GM23338 (cell line): ENCODE results near the gene PXDN. TPM values are rescaled to one million over a fixed set of nuclear protein-coding genes. Genes with fewer than 3 reads are reported as not detected.
A peak's percentile ranks its signal among the peaks of the same experiment; 100 is the strongest.

Experiments
- ATAC-seq: fragments of 200-7000 bp; cut with Tn5 transposase; 3 replicates; pipeline ENCODE4 v1.9.1; 2020
- DNase-seq: peaks from one replicate; pipeline ENCODE4 v3.0.0-alpha.2; 2015; ENCODE audit warnings: low spot score
- H2AFZ ChIP-seq: fragments of 200-600 bp; sonication (generic); 2 replicates; pipeline ENCODE4 v1.8.0; 2016; ENCODE audit warnings: antibody characterized with exemption, mild to moderate bottlenecking, moderate library complexity
- H3F3A ChIP-seq: fragments of 200-600 bp; sonication (generic); replicated peaks from 2 replicates; pipeline ENCODE4 v1.8.0; 2017; ENCODE audit warnings: antibody characterized with exemption, mixed run types, low read depth
- H3K27ac ChIP-seq: fragments of 200-600 bp; sonication (generic); 2 replicates; pipeline ENCODE4 v1.6.1; 2016; ENCODE audit warnings: low read depth
- H3K27me3 ChIP-seq: fragments of 200-600 bp; sonication (generic); 2 replicates; pipeline ENCODE4 v1.8.0; 2016; ENCODE audit warnings: mild to moderate bottlenecking, mixed run types, moderate library complexity; ENCODE audit not compliant: insufficient read depth
- H3K36me3 ChIP-seq: fragments of 200-600 bp; sonication (generic); 2 replicates; pipeline ENCODE4 v1.8.0; 2016; ENCODE audit warnings: mild to moderate bottlenecking; ENCODE audit not compliant: insufficient read depth
- H3K4me1 ChIP-seq: fragments of 200-600 bp; sonication (generic); 2 replicates; pipeline ENCODE4 v1.8.0; 2016; ENCODE audit warnings: mild to moderate bottlenecking, moderate library complexity; ENCODE audit not compliant: insufficient read depth
- H3K4me2 ChIP-seq: fragments of 200-600 bp; sonication (generic); 2 replicates; pipeline ENCODE4 v1.7.1; 2017; ENCODE audit warnings: mixed run types
- H3K4me3 ChIP-seq: fragments of 200-600 bp; sonication (generic); 2 replicates; pipeline ENCODE4 v1.6.1; 2016; ENCODE audit warnings: mixed run types
- H3K79me2 ChIP-seq: fragments of 200-600 bp; sonication (generic); replicated peaks from 2 replicates; pipeline ENCODE4 v1.8.0; 2017; ENCODE audit warnings: mild to moderate bottlenecking; ENCODE audit not compliant: insufficient read depth
- H3K9me2 ChIP-seq: fragments of 200-600 bp; sonication (generic); 2 replicates; pipeline ENCODE4 v1.8.0; 2017; ENCODE audit not compliant: insufficient read depth
- H4K20me1 ChIP-seq: fragments of 200-600 bp; sonication (generic); replicated peaks from 2 replicates; pipeline ENCODE4 v1.8.0; 2017; ENCODE audit warnings: mild to moderate bottlenecking; ENCODE audit not compliant: insufficient read depth
- H3K27ac Mint-ChIP-seq: 2 replicates; pipeline ENCODE4 v1.8.0; 2020; ENCODE audit warnings: inconsistent platforms, mild to moderate bottlenecking, moderate library complexity, mixed read lengths
- H3K27me3 Mint-ChIP-seq: 3 replicates; pipeline ENCODE4 v1.8.0; 2022; ENCODE audit warnings: low read depth, mild to moderate bottlenecking, moderate library complexity, mixed read lengths, inconsistent platforms; ENCODE audit not compliant: insufficient read depth, poor library complexity
- H3K36me3 Mint-ChIP-seq: 3 replicates; pipeline ENCODE4 v1.8.0; 2021; ENCODE audit warnings: low read depth, mild to moderate bottlenecking, inconsistent platforms, moderate library complexity, mixed read lengths
- H3K4me1 Mint-ChIP-seq: 3 replicates; pipeline ENCODE4 v1.8.0; 2020; ENCODE audit warnings: mild to moderate bottlenecking, inconsistent platforms, mixed read lengths
- H3K4me3 Mint-ChIP-seq: 3 replicates; pipeline ENCODE4 v1.8.0; 2021; ENCODE audit warnings: moderate library complexity, mild to moderate bottlenecking, inconsistent platforms, mixed read lengths
- H3K9me3 Mint-ChIP-seq: 3 replicates; pipeline ENCODE4 v1.8.0; 2020; ENCODE audit warnings: moderate library complexity, mild to moderate bottlenecking, inconsistent platforms, mixed read lengths
- CREB1 ChIP-seq: fragments of 250-450 bp; sonication (Bioruptor Pico); IDR thresholded peaks from 2 replicates; pipeline ENCODE4 v1.5.0; 2020; ENCODE audit warnings: low read depth, mild to moderate bottlenecking, moderate library complexity
- EZH2 ChIP-seq: fragments of 200-600 bp; sonication (generic); IDR thresholded peaks from one replicate; pipeline ENCODE4 v1.8.0; 2017; ENCODE audit warnings: antibody characterized with exemption, mild to moderate bottlenecking, low read depth; ENCODE audit not compliant: unreplicated experiment
- EZH2phosphoT487 ChIP-seq: fragments of 200-600 bp; sonication (generic); IDR thresholded peaks from one replicate; pipeline ENCODE4 v1.8.1; 2018; ENCODE audit warnings: antibody characterized with exemption; ENCODE audit not compliant: unreplicated experiment
- JUNB ChIP-seq: IDR thresholded peaks from one replicate; pipeline ENCODE4 v1.6.1; 2016; ENCODE audit warnings: antibody characterized with exemption; ENCODE audit not compliant: unreplicated experiment
- NANOG ChIP-seq: IDR thresholded peaks from 2 replicates; pipeline ENCODE4 v1.6.1; 2016; ENCODE audit warnings: antibody characterized with exemption, borderline replicate concordance
- POLR2AphosphoS5 ChIP-seq: IDR thresholded peaks from 2 replicates; pipeline ENCODE4 v1.6.1; 2016; ENCODE audit warnings: antibody characterized with exemption, low read depth
- ZNF114 ChIP-seq: fragments of 250-450 bp; sonication (Bioruptor Pico); IDR thresholded peaks from 2 replicates; pipeline ENCODE4 v1.5.0; 2020; ENCODE audit warnings: mild to moderate bottlenecking, moderate library complexity
- polyA plus RNA-seq: library from polyadenylated mRNA; unstranded; fragments of >200 nt; fragmentation: Nextera tagmentation; extraction: Ambion mirVana; gene quantifications from 2 replicates; pipeline ENCODE4 v1.2.1, GENCODE V29; 2016
- total RNA-seq: library from RNA; depleted of rRNA; stranded (reverse); fragments of >200 nt; shearing (Covaris generic); gene quantifications from 2 replicates; pipeline ENCODE4 v1.2.3, GENCODE V29; 2014
- TF ChIP-seq, protein P1 (sequence below): IDR thresholded peaks from one replicate; pipeline ENCODE4 v1.6.1; 2018; ENCODE audit warnings: antibody characterized with exemption; ENCODE audit not compliant: unreplicated experiment
- TF ChIP-seq, protein P2 (sequence below): IDR thresholded peaks from 2 replicates; pipeline ENCODE4 v1.6.1; 2016; ENCODE audit warnings: antibody characterized with exemption
- TF ChIP-seq, protein P3 (sequence below), 2 experiments: fragments of 200-600 bp in 1 of 2; sonication (generic) in 1 of 2; conservative IDR thresholded peaks; 2 replicates each; pipeline versions ENCODE4 v1.5.1 to v1.6.1; 2016 to 2017; ENCODE audit warnings: antibody characterized with exemption in 2 of 2, low read depth in 2 of 2, mild to moderate bottlenecking in 2 of 2, moderate library complexity in 1 of 2

Gene PXDN
- total and polyA plus RNA-seq, 2 experiments from 2014 or later, result 42.2 to 225 TPM

DNA sequence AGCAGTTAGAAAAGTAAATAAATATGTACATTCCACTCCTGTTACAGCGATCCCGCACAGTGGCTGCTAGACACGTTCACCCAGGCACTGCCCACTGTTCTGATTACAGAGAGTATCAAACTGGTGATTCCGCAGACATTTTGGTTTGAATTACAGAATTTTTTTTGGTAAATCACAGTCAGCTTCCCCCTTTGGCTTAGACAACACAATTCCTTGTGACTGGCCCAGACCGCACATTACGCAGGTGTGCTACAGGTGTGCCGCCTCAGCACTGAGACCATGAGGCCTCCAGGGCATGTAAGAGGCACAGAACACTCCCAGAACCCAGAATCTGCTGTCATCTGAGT lies 112.3 kb downstream of the PXDN start:
- H3K79me2 ChIP-seq, result no peaks in the 10 kb centered on the region
- Mint-ChIP-seq H3K9me3 (peaks cover 7% of the 10 kb centered on the region; the same call in 1 of the 3 replicates), H3K4me3 (no peak overlapping the region), H3K27me3 (peaks cover 4% of the 10 kb centered on the region), H3K27ac (no peak overlapping the region), H3K4me1 (peaks cover 13% of the 10 kb centered on the region), H3K36me3 (peaks cover 70% of the 10 kb centered on the region)
- TF ChIP-seq, protein P1, sequence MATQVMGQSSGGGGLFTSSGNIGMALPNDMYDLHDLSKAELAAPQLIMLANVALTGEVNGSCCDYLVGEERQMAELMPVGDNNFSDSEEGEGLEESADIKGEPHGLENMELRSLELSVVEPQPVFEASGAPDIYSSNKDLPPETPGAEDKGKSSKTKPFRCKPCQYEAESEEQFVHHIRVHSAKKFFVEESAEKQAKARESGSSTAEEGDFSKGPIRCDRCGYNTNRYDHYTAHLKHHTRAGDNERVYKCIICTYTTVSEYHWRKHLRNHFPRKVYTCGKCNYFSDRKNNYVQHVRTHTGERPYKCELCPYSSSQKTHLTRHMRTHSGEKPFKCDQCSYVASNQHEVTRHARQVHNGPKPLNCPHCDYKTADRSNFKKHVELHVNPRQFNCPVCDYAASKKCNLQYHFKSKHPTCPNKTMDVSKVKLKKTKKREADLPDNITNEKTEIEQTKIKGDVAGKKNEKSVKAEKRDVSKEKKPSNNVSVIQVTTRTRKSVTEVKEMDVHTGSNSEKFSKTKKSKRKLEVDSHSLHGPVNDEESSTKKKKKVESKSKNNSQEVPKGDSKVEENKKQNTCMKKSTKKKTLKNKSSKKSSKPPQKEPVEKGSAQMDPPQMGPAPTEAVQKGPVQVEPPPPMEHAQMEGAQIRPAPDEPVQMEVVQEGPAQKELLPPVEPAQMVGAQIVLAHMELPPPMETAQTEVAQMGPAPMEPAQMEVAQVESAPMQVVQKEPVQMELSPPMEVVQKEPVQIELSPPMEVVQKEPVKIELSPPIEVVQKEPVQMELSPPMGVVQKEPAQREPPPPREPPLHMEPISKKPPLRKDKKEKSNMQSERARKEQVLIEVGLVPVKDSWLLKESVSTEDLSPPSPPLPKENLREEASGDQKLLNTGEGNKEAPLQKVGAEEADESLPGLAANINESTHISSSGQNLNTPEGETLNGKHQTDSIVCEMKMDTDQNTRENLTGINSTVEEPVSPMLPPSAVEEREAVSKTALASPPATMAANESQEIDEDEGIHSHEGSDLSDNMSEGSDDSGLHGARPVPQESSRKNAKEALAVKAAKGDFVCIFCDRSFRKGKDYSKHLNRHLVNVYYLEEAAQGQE, result no peak
- TF ChIP-seq, protein P2, sequence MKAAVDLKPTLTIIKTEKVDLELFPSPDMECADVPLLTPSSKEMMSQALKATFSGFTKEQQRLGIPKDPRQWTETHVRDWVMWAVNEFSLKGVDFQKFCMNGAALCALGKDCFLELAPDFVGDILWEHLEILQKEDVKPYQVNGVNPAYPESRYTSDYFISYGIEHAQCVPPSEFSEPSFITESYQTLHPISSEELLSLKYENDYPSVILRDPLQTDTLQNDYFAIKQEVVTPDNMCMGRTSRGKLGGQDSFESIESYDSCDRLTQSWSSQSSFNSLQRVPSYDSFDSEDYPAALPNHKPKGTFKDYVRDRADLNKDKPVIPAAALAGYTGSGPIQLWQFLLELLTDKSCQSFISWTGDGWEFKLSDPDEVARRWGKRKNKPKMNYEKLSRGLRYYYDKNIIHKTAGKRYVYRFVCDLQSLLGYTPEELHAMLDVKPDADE, result no peak
- no peak for TF ChIP-seq ZNF114 (CRISPR knock-in tag)
- no peak for TF ChIP-seq JUNB
- no peak for TF ChIP-seq EZH2
- TF ChIP-seq NANOG, result no peak
- TF ChIP-seq POLR2AphosphoS5, result no peak
- TF ChIP-seq, protein P3, sequence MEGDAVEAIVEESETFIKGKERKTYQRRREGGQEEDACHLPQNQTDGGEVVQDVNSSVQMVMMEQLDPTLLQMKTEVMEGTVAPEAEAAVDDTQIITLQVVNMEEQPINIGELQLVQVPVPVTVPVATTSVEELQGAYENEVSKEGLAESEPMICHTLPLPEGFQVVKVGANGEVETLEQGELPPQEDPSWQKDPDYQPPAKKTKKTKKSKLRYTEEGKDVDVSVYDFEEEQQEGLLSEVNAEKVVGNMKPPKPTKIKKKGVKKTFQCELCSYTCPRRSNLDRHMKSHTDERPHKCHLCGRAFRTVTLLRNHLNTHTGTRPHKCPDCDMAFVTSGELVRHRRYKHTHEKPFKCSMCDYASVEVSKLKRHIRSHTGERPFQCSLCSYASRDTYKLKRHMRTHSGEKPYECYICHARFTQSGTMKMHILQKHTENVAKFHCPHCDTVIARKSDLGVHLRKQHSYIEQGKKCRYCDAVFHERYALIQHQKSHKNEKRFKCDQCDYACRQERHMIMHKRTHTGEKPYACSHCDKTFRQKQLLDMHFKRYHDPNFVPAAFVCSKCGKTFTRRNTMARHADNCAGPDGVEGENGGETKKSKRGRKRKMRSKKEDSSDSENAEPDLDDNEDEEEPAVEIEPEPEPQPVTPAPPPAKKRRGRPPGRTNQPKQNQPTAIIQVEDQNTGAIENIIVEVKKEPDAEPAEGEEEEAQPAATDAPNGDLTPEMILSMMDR (conservative IDR thresholded peaks at IDR 0.05; ENCODE audit: low read depth in 2 of 2), result no peak
- H3K27ac ChIP-seq, result 0 out of 2 replicates have a peak overlapping the region, but pooled peaks have one; percentile 30
- H2AFZ ChIP-seq, result no peak overlapping the region
- no peaks in the 10 kb centered on the region for H3F3A ChIP-seq
- H3K27me3 ChIP-seq, result no peaks in the 10 kb centered on the region
- H4K20me1 ChIP-seq, result no peaks in the 10 kb centered on the region
- no peak overlapping the region for H3K4me2 ChIP-seq
- H3K9me2 ChIP-seq, result no peaks in the 10 kb centered on the region
- DNase-seq, result no peak
- H3K4me3 ChIP-seq, result no peak overlapping the region
- ATAC-seq, result no peak
- peaks cover 7% of the 10 kb centered on the region; the same call in 1 of the 2 replicates for H3K4me1 ChIP-seq
- peaks cover 7% of the 10 kb centered on the region for H3K36me3 ChIP-seq

DNA sequence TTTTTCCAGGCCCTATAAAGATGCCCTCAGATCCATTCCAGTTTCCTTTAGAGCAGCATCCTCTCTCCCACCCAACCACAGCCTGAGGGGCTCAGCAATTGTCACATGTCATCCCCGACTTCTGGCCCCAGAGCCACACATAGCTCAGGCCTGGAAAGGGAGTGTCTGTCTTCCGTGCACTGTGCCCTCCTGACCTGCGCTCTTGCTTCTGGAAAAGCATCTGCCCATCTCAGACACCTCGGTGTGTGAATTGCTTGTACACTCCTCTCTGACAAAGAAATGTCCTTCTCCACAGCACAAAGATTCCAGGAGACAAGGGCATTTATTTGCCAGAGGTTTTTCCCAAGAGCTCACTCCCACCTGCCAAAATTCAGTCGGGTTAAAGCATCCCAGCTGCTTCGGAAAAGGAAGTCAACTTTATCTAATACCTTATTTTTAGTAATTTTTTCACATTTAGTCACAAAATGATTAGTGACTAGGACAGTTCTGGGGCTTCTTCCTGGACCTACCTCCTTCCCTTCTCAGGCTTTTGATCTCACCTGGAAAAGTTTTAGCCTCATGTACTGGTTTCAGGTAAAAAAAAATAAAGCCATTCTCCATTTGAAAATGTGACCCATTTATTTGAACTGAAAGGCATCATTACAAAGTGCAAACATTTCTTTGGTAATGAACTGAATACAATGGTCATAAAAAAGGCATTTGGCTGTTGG lies 112.9 kb downstream of the PXDN start:
- Histone ChIP-seq H3K9me2 (no peaks in the 10 kb centered on the region), H3K4me3 (no peak overlapping the region), H3K4me1 (peaks cover 12% of the 10 kb centered on the region; the same call in 1 of the 2 replicates), H3K36me3 (peaks cover 7% of the 10 kb centered on the region), H2AFZ (no peak overlapping the region), H3K79me2 (no peaks in the 10 kb centered on the region), H4K20me1 (no peaks in the 10 kb centered on the region), H3K27ac (0 out of 2 replicates have a peak overlapping the region, but pooled peaks have one; percentile 30), H3K4me2 (no peak overlapping the region), H3F3A (no peaks in the 10 kb centered on the region), H3K27me3 (no peaks in the 10 kb centered on the region)
- DNase-seq, result no peak
- peaks cover 66% of the 10 kb centered on the region for H3K36me3 Mint-ChIP-seq
- H3K27ac Mint-ChIP-seq, result peak overlapping the region; percentile 32
- H3K27me3 Mint-ChIP-seq, result peaks cover 4% of the 10 kb centered on the region
- peaks cover 7% of the 10 kb centered on the region; the same call in 1 of the 3 replicates for H3K9me3 Mint-ChIP-seq
- H3K4me3 Mint-ChIP-seq, result no peak overlapping the region
- H3K4me1 Mint-ChIP-seq, result peaks cover 16% of the 10 kb centered on the region
- no peak for ATAC-seq
- TF ChIP-seq CREB1 (CRISPR knock-in tag) (no peak), EZH2phosphoT487 (no peak), NANOG (no peak)
